Neural cell (in vitro differentiated cells): ENCODE results near the gene BLCAP. TPM values are rescaled to one million over a fixed set of nuclear protein-coding genes. Genes with fewer than 3 reads are reported as not detected.
"Not testable (repeated sequence)": the region's sequence is repeated elsewhere in the genome, so short reads cannot be mapped to it uniquely, and the experiment has no call there.

ENCODE experiments used
- H2AFZ ChIP-seq: fragments of 200-600, 300-800 bp; sonication (generic), shearing (Covaris generic); 2 replicates; pipeline ENCODE4 v1.6.0; 2014; ENCODE audit warnings: low read depth, mild to moderate bottlenecking, antibody characterized with exemption, low read length, moderate library complexity
- H3F3A ChIP-seq: fragments of 200-600 bp; shearing (Covaris generic); 2 replicates; pipeline ENCODE4 v1.6.1; 2016; ENCODE audit warnings: mild to moderate bottlenecking, moderate library complexity, mixed read lengths, antibody characterized with exemption, low read length; ENCODE audit not compliant: insufficient read depth, poor library complexity, severe bottlenecking
- H3K27ac ChIP-seq: fragments of 200-600, 300-800 bp; sonication (generic), shearing (Covaris generic); 2 replicates; pipeline ENCODE4 v1.5.1; 2014; ENCODE audit warnings: mild to moderate bottlenecking, low read length, moderate library complexity
- H3K27me3 ChIP-seq: fragments of 300-800, 200-600 bp; sonication (generic), shearing (Covaris generic); 2 replicates; pipeline ENCODE4 v1.6.0; 2014; ENCODE audit warnings: mild to moderate bottlenecking, low read depth, low read length, moderate library complexity; ENCODE audit not compliant: insufficient read depth
- H3K36me3 ChIP-seq: fragments of 300-800, 200-600 bp; sonication (generic), shearing (Covaris generic); 2 replicates; pipeline ENCODE4 v1.5.1; 2014; ENCODE audit warnings: mild to moderate bottlenecking, antibody characterized with exemption, low read length, moderate library complexity; ENCODE audit not compliant: insufficient read depth
- H3K4me2 ChIP-seq: fragments of 300-800, 200-600 bp; sonication (generic), shearing (Covaris generic); 2 replicates; pipeline ENCODE4 v1.6.0; 2014; ENCODE audit warnings: mild to moderate bottlenecking, low read length
- H3K4me3 ChIP-seq: fragments of 300-800, 200-600 bp; sonication (generic), shearing (Covaris generic); 2 replicates; pipeline ENCODE4 v1.5.1; 2014; ENCODE audit warnings: mild to moderate bottlenecking, low read length, moderate library complexity
- H3K79me2 ChIP-seq: fragments of 200-600 bp; shearing (Covaris generic); replicated peaks from 2 replicates; pipeline ENCODE4 v1.6.0; 2014; ENCODE audit warnings: mild to moderate bottlenecking, low read length, moderate library complexity; ENCODE audit not compliant: insufficient read depth
- H3K9ac ChIP-seq: fragments of 300-800, 200-600 bp; sonication (generic), shearing (Covaris generic); 2 replicates; pipeline ENCODE4 v1.6.1; 2016; ENCODE audit warnings: mild to moderate bottlenecking, low read length, mixed read lengths
- H3K9me2 ChIP-seq: fragments of 200-600 bp; shearing (Covaris generic); 2 replicates; pipeline ENCODE4 v1.6.1; 2016; ENCODE audit warnings: mild to moderate bottlenecking, low read length, mixed read lengths; ENCODE audit not compliant: insufficient read depth
- H3K9me3 ChIP-seq: fragments of 200-600, 300-800 bp; sonication (generic), shearing (Covaris generic); 2 replicates; pipeline ENCODE4 v1.6.1; 2016; ENCODE audit warnings: mild to moderate bottlenecking, mixed run types, low read length, moderate library complexity, mixed read lengths
- H4K20me1 ChIP-seq: fragments of 200-600 bp; shearing (Covaris generic); 2 replicates; pipeline ENCODE4 v1.6.1; 2016; ENCODE audit warnings: mild to moderate bottlenecking, mixed run types; ENCODE audit not compliant: insufficient read depth
- EP300 ChIP-seq: fragments of 450-650 bp; conservative IDR thresholded peaks from 2 replicates; pipeline ENCODE4 v1.6.1; 2014; ENCODE audit warnings: antibody characterized with exemption, mild to moderate bottlenecking, moderate library complexity; ENCODE audit not compliant: poor library complexity, severe bottlenecking
- EZH2 ChIP-seq: fragments of 200-600, 300-800 bp; shearing (Covaris generic), sonication (generic); IDR thresholded peaks from 2 replicates; pipeline ENCODE4 v1.6.1; 2014; ENCODE audit warnings: antibody characterized with exemption, low read length, borderline replicate concordance, mild to moderate bottlenecking; ENCODE audit not compliant: insufficient read depth, poor library complexity, severe bottlenecking
- MXI1 ChIP-seq: fragments of 450-650 bp; conservative IDR thresholded peaks from 2 replicates; pipeline ENCODE4 v1.6.1; 2014; ENCODE audit warnings: antibody characterized with exemption, mild to moderate bottlenecking; ENCODE audit not compliant: poor library complexity, severe bottlenecking
- POLR2AphosphoS5 ChIP-seq: IDR thresholded peaks from 2 replicates; pipeline ENCODE4 v1.6.1; 2012
- RAD21 ChIP-seq: fragments of 450-650 bp; conservative IDR thresholded peaks from 2 replicates; pipeline ENCODE4 v1.6.1; 2014; ENCODE audit warnings: antibody characterized with exemption, mild to moderate bottlenecking, moderate library complexity
- SMC3 ChIP-seq: fragments of 450-650 bp; conservative IDR thresholded peaks from 2 replicates; pipeline ENCODE4 v1.6.1; 2014; ENCODE audit warnings: antibody characterized with exemption, mild to moderate bottlenecking, moderate library complexity; ENCODE audit not compliant: poor library complexity
- TAF1 ChIP-seq: IDR thresholded peaks from 2 replicates; pipeline ENCODE4 v1.6.1; 2012; ENCODE audit warnings: low read depth
- polyA plus RNA-seq: library from polyadenylated mRNA; depleted of rRNA; stranded (reverse); fragments of >200 nt; gene quantifications from 2 replicates; pipeline ENCODE4 v1.2.3, GENCODE V29; 2014
- TF ChIP-seq, protein P1 (sequence below): fragments of 450-650 bp; IDR thresholded peaks from 2 replicates; pipeline ENCODE4 v1.5.1; 2014; ENCODE audit warnings: antibody characterized with exemption, mild to moderate bottlenecking, moderate library complexity; ENCODE audit not compliant: poor library complexity, severe bottlenecking
- TF ChIP-seq, protein P2 (sequence below): IDR thresholded peaks from 2 replicates; pipeline ENCODE4 v1.6.1; 2012; ENCODE audit warnings: borderline replicate concordance

The BLCAP gene
- polyA plus RNA-seq, 1 donor from 2014 or later: 344 TPM

DNA sequence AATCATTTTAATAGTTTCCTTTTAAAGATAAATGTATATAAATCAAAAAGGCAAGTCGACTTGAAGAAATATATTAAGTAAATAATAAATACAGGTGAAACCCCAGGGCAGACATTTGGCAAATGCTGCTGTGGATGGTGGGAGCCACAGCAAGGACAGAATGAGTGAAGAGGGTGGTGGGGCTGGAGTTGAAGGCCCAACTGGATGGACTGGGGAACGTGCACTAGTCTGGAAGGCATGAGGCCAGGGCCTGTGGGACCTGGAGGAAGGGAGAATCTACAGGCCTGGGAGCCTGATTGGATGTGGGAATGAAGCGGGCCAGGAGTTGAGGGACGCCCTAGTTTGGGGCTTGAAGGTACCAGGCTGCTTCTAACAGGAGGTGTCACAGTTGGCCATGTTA is 30.6 kb upstream of the BLCAP start (continued):
- TF ChIP-seq, protein P1, sequence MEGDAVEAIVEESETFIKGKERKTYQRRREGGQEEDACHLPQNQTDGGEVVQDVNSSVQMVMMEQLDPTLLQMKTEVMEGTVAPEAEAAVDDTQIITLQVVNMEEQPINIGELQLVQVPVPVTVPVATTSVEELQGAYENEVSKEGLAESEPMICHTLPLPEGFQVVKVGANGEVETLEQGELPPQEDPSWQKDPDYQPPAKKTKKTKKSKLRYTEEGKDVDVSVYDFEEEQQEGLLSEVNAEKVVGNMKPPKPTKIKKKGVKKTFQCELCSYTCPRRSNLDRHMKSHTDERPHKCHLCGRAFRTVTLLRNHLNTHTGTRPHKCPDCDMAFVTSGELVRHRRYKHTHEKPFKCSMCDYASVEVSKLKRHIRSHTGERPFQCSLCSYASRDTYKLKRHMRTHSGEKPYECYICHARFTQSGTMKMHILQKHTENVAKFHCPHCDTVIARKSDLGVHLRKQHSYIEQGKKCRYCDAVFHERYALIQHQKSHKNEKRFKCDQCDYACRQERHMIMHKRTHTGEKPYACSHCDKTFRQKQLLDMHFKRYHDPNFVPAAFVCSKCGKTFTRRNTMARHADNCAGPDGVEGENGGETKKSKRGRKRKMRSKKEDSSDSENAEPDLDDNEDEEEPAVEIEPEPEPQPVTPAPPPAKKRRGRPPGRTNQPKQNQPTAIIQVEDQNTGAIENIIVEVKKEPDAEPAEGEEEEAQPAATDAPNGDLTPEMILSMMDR: no peak

DNA sequence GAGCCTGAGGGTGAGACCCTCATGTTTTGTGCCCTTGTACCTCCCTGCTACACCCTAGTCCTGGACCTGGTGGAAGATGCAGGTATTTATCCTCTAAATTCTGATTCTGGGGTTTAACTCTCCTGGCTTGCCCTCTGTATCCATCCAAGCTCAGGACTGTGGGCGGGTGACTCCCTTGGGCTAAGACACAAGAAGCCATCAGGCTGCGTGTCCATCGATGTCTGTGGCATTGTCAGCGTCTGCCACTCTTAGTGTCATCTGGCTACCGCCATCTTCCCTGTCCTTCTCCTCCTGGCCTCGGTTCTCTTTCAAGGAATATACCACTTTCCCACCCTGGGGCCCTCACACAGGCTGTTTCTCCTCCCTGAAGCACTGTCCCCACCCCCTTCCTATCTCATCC is 28.9 kb upstream of the BLCAP start:
- Histone ChIP-seq H3K4me2 (no peak overlapping the region), H3K4me3 (no peak overlapping the region), H2AFZ (no peak overlapping the region), H3F3A (no peaks in the 10 kb centered on the region), H3K27ac (no peak overlapping the region), H3K27me3 (no peaks in the 10 kb centered on the region), H3K9ac (no peak overlapping the region), H3K9me3 (no peaks in the 10 kb centered on the region), H3K36me3 (no peaks in the 10 kb centered on the region), H3K9me2 (no peaks in the 10 kb centered on the region), H3K79me2 (no peaks in the 10 kb centered on the region), H4K20me1 (no peaks in the 10 kb centered on the region)
- TF ChIP-seq MXI1: no peak
- TF ChIP-seq EZH2: no peak
- TF ChIP-seq POLR2AphosphoS5: no peak
- TF ChIP-seq RAD21: no peak
- TF ChIP-seq SMC3: no peak
- TF ChIP-seq, protein P1: no peak
- TF ChIP-seq, protein P2, sequence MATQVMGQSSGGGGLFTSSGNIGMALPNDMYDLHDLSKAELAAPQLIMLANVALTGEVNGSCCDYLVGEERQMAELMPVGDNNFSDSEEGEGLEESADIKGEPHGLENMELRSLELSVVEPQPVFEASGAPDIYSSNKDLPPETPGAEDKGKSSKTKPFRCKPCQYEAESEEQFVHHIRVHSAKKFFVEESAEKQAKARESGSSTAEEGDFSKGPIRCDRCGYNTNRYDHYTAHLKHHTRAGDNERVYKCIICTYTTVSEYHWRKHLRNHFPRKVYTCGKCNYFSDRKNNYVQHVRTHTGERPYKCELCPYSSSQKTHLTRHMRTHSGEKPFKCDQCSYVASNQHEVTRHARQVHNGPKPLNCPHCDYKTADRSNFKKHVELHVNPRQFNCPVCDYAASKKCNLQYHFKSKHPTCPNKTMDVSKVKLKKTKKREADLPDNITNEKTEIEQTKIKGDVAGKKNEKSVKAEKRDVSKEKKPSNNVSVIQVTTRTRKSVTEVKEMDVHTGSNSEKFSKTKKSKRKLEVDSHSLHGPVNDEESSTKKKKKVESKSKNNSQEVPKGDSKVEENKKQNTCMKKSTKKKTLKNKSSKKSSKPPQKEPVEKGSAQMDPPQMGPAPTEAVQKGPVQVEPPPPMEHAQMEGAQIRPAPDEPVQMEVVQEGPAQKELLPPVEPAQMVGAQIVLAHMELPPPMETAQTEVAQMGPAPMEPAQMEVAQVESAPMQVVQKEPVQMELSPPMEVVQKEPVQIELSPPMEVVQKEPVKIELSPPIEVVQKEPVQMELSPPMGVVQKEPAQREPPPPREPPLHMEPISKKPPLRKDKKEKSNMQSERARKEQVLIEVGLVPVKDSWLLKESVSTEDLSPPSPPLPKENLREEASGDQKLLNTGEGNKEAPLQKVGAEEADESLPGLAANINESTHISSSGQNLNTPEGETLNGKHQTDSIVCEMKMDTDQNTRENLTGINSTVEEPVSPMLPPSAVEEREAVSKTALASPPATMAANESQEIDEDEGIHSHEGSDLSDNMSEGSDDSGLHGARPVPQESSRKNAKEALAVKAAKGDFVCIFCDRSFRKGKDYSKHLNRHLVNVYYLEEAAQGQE: no peak
- TF ChIP-seq TAF1: no peak
- TF ChIP-seq EP300: no peak

DNA sequence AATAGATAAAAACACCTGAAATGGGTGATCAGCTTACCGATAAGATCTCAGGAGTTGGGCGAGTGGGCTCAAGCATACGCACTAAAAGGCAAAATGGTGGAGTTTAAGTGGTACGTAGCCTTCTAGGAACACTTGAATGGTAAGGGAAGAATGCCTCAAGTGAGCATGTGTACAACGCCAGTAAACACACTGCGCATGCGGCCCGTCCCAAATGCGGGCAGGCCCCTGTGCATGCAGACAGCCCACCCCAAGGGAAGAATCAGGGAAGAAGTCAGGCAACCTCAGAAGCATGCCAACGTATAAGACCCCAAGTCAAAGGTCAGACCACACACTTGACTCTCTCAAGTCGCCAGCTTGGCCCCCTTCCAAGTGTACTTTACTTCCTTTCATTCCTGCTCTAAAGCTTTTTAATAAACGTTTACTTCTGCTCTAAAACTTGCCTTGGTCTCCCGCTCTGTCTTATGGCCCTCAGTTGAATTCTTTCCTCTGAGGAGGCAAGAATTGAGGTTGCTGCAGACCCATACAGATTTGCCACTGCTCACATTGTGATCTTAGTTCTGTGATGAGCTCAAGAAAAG is 27.1 kb upstream of the BLCAP start:
- not testable (repeated sequence) for H3K79me2 ChIP-seq, H3K9me2 ChIP-seq, H3K9ac ChIP-seq, H3F3A ChIP-seq, H3K27ac ChIP-seq, H3K9me3 ChIP-seq, H3K27me3 ChIP-seq, H3K4me2 ChIP-seq, H2AFZ ChIP-seq, H4K20me1 ChIP-seq, H3K36me3 ChIP-seq, H3K4me3 ChIP-seq
